WTC11 (cell line): ENCODE data around the gene AGO4. TPM values are rescaled to one million over a fixed set of nuclear protein-coding genes. Genes with fewer than 3 reads are reported as not detected.

Source experiments
- ATAC-seq: fragments of 200-7000 bp; cut with Tn5 transposase; 2 replicates; pipeline ENCODE4 v1.10.0; 2021; ENCODE audit warnings: mild to moderate bottlenecking, moderate library complexity
- CTCF ChIA-PET: fragments of 300-600 bp; sonication (Branson Sonifier 250); formaldehyde crosslinking; loops from one replicate; lab custom pipeline; 2021; ENCODE audit warnings: antibody characterized with exemption; lab: Charles Lee
- POLR2A ChIA-PET: fragments of 350-600 bp; sonication (Branson Sonifier 250); formaldehyde crosslinking; loops from one replicate; lab custom pipeline; 2021; ENCODE audit warnings: antibody characterized with exemption; lab: Charles Lee
- DNase-seq: peaks from one replicate; pipeline ENCODE4 v3.0.0; 2021; ENCODE audit warnings: low spot score
- H3K27ac Mint-ChIP-seq: 2 replicates; pipeline ENCODE4 v1.8.0; 2021; ENCODE audit warnings: mixed read lengths
- H3K27me3 Mint-ChIP-seq: 2 replicates; pipeline ENCODE4 v1.8.0; 2021; ENCODE audit warnings: low read depth, mild to moderate bottlenecking, moderate library complexity, mixed read lengths
- H3K36me3 Mint-ChIP-seq: 2 replicates; pipeline ENCODE4 v1.8.0; 2021; ENCODE audit warnings: mixed read lengths
- H3K4me1 Mint-ChIP-seq: 2 replicates; pipeline ENCODE4 v1.8.0; 2022; ENCODE audit warnings: mixed read lengths
- H3K4me3 Mint-ChIP-seq: 2 replicates; pipeline ENCODE4 v1.8.0; 2021; ENCODE audit warnings: mild to moderate bottlenecking, moderate library complexity, mixed read lengths
- H3K9me3 Mint-ChIP-seq: 2 replicates; pipeline ENCODE4 v1.8.0; 2021; ENCODE audit warnings: mixed read lengths
- ELF4 ChIP-seq: sonication (generic); formaldehyde crosslinking; IDR thresholded peaks from 2 replicates; pipeline ENCODE4 v1.8.1; 2022; ENCODE audit warnings: low read depth, mild to moderate bottlenecking, moderate library complexity, missing genetic modification reagents
- ESRRA ChIP-seq: sonication (generic); formaldehyde crosslinking; IDR thresholded peaks from 2 replicates; pipeline ENCODE4 v1.8.1; 2022; ENCODE audit warnings: mild to moderate bottlenecking, missing genetic modification reagents, borderline replicate concordance
- GTF2I ChIP-seq: fragments of 250-450 bp; sonication (Bioruptor Pico); conservative IDR thresholded peaks from 2 replicates; pipeline ENCODE4 v1.4.0; 2021; ENCODE audit warnings: mild to moderate bottlenecking
- HMGA2 ChIP-seq: fragments of 250-450 bp; sonication (Bioruptor Pico); IDR thresholded peaks from 2 replicates; pipeline ENCODE4 v1.4.0; 2021; ENCODE audit warnings: mild to moderate bottlenecking, moderate library complexity
- IRF2 ChIP-seq: sonication (generic); formaldehyde crosslinking; IDR thresholded peaks from 2 replicates; pipeline ENCODE4 v1.8.0; 2022; ENCODE audit warnings: low read depth, missing genetic modification reagents, borderline replicate concordance
- JUN ChIP-seq: sonication (generic); formaldehyde crosslinking; IDR thresholded peaks from 2 replicates; pipeline ENCODE4 v1.8.0; 2023; ENCODE audit warnings: mild to moderate bottlenecking, missing genetic modification reagents
- PRRX2 ChIP-seq: fragments of 250-450 bp; sonication (Bioruptor Pico); IDR thresholded peaks from 2 replicates; pipeline ENCODE4 v1.8.0; 2021; ENCODE audit warnings: mild to moderate bottlenecking
- TCF7 ChIP-seq: sonication (generic); formaldehyde crosslinking; IDR thresholded peaks from 2 replicates; pipeline ENCODE4 v1.8.0; 2022; ENCODE audit warnings: mild to moderate bottlenecking, low read depth, missing genetic modification reagents, moderate library complexity
- TEAD1 ChIP-seq: sonication (generic); formaldehyde crosslinking; IDR thresholded peaks from 2 replicates; pipeline ENCODE4 v1.8.0; 2022; ENCODE audit warnings: mild to moderate bottlenecking, missing genetic modification reagents
- ZBTB43 ChIP-seq: sonication (generic); formaldehyde crosslinking; IDR thresholded peaks from 2 replicates; pipeline ENCODE4 v1.8.1; 2023; ENCODE audit warnings: mild to moderate bottlenecking, missing genetic modification reagents
- ZNF219 ChIP-seq: sonication (generic); formaldehyde crosslinking; IDR thresholded peaks from 2 replicates; pipeline ENCODE4 v1.8.0; 2023; ENCODE audit warnings: missing genetic modification reagents, mild to moderate bottlenecking, borderline replicate concordance
- ZNF512 ChIP-seq: sonication (generic); formaldehyde crosslinking; IDR thresholded peaks from 2 replicates; pipeline ENCODE4 v1.8.1; 2022; ENCODE audit warnings: missing genetic modification reagents, borderline replicate concordance
- ZSCAN18 ChIP-seq: fragments of 250-450 bp; sonication (Bioruptor Pico); IDR thresholded peaks from 2 replicates; pipeline ENCODE4 v2.1.2; 2022; ENCODE audit warnings: mild to moderate bottlenecking, moderate library complexity
- total RNA-seq: library from RNA; stranded (reverse); gene quantifications from 3 replicates; pipeline ENCODE4 v1.2.3, GENCODE V29; 2021
- TF ChIP-seq, protein P1 (sequence below): fragments of 250-450 bp; sonication (Bioruptor Pico); IDR thresholded peaks from 2 replicates; pipeline ENCODE4 v1.9.0; 2021; ENCODE audit warnings: mild to moderate bottlenecking
- TF ChIP-seq, protein P2 (sequence below): fragments of 250-450 bp; sonication (Bioruptor Pico); IDR thresholded peaks from 2 replicates; pipeline ENCODE4 v1.8.0; 2021; ENCODE audit warnings: mild to moderate bottlenecking
- TF ChIP-seq, protein P3 (sequence below): sonication (generic); formaldehyde crosslinking; IDR thresholded peaks from 2 replicates; pipeline ENCODE4 v1.8.1; 2022; ENCODE audit warnings: mild to moderate bottlenecking, moderate library complexity, missing genetic modification reagents
- TF ChIP-seq, protein P4 (sequence below): sonication (generic); formaldehyde crosslinking; IDR thresholded peaks from 2 replicates; pipeline ENCODE4 v1.8.0; 2023; ENCODE audit warnings: missing genetic modification reagents, mild to moderate bottlenecking, borderline replicate concordance

AGO4 gene
- total RNA-seq, 1 experiment from 2014 or later = 8.7 TPM

DNA sequence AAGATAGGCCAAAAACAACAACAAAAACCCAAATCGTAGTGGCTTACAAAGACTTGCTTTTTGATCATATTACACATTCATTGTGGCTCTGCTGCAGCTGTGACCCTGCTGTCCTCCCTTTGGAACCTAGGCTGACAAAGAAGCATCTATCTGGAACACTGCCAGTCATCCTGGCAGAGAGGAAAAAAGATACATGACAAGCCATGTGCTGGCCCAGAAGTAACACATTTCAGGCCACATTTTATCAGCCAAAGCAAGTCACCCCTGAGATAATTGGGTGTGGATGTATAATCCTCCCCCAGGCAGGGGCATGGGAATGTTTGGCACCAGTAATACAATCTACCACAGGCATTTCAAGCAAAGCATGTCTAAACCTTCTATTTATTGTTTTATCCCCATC lies 38.0 kb downstream of the AGO4 start:
- Mint-ChIP-seq H3K27me3 (no peaks in the 10 kb centered on the region), H3K4me1 (peaks cover 10% of the 10 kb centered on the region), H3K36me3 (peaks cover 19% of the 10 kb centered on the region)
- DNase-seq = no peak
- ChIA-PET POLR2A (no interaction called here), CTCF (no interaction called here)
- no peak for ATAC-seq
- TF ChIP-seq ELF4 = no peak
- TF ChIP-seq IRF2 = no peak
- TF ChIP-seq ESRRA (CRISPR knock-in tag) = no peak
- TF ChIP-seq ZNF219 = no peak
- TF ChIP-seq, protein P1, sequence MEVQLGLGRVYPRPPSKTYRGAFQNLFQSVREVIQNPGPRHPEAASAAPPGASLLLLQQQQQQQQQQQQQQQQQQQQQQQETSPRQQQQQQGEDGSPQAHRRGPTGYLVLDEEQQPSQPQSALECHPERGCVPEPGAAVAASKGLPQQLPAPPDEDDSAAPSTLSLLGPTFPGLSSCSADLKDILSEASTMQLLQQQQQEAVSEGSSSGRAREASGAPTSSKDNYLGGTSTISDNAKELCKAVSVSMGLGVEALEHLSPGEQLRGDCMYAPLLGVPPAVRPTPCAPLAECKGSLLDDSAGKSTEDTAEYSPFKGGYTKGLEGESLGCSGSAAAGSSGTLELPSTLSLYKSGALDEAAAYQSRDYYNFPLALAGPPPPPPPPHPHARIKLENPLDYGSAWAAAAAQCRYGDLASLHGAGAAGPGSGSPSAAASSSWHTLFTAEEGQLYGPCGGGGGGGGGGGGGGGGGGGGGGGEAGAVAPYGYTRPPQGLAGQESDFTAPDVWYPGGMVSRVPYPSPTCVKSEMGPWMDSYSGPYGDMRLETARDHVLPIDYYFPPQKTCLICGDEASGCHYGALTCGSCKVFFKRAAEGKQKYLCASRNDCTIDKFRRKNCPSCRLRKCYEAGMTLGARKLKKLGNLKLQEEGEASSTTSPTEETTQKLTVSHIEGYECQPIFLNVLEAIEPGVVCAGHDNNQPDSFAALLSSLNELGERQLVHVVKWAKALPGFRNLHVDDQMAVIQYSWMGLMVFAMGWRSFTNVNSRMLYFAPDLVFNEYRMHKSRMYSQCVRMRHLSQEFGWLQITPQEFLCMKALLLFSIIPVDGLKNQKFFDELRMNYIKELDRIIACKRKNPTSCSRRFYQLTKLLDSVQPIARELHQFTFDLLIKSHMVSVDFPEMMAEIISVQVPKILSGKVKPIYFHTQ = no peak
- TF ChIP-seq GTF2I (CRISPR knock-in tag) = no peak
- no peak for TF ChIP-seq PRRX2 (CRISPR knock-in tag)
- no peak for TF ChIP-seq JUN (CRISPR knock-in tag)
- no peak for TF ChIP-seq ZBTB43 (CRISPR knock-in tag)
- no peak for TF ChIP-seq TEAD1 (CRISPR knock-in tag)
- TF ChIP-seq, all 79 proteins: peak for 0
- Mint-ChIP-seq H3K9me3 (no peaks in the 10 kb centered on the region), H3K27ac (peak overlapping the region; percentile 7; the same call in 1 of the 2 replicates), H3K4me3 (no peak overlapping the region)

DNA sequence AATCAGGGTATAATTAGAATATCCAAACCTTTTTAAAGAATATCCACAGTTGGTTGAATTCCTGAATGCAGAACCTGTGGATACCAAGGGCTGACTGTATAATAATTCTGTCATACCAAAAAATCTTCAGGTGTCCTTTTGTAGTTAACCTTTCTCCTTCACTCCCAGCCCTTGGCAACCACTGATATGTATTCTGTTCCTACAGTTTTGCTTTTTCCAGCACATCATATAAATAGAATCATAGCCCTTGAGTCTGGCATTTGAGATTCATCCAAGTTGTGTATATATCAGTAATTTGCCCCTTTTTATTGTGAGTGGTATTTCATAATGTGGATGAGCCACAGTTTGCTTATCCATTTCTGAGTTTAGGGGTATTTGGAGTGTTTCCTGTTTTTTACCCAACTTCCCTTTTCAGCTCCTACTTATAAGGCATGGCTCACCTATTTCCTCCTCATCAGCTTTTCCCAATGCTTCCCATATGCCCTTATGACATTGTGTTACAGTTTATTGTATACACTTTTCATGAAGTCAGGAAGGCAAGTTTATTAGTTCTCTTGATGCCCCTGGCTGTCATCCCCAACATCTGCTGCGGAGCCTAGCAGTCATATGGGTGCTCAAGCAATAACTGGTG lies 40.2 kb downstream of the AGO4 start:
- H3K4me1 Mint-ChIP-seq = peaks cover 11% of the 10 kb centered on the region
- DNase-seq (no peak), ATAC-seq (no peak)
- H3K27ac Mint-ChIP-seq = peak overlapping the region; percentile 46; the same call in 1 of the 2 replicates
- H3K36me3 Mint-ChIP-seq = peaks cover 12% of the 10 kb centered on the region
- no peaks in the 10 kb centered on the region for H3K9me3 Mint-ChIP-seq
- ChIA-PET CTCF (interaction anchor here (1.1 kb wide), 1 partner anchor 10 kb away, joined by 3 read pairs; no protein-coding TSS in a partner anchor), POLR2A (no interaction called here)
- no peaks in the 10 kb centered on the region for H3K27me3 Mint-ChIP-seq
- H3K4me3 Mint-ChIP-seq = no peak overlapping the region
- 0 out of 2 replicates have a peak, but pooled peaks have one; percentile 0 for TF ChIP-seq HMGA2 (CRISPR knock-in tag)
- TF ChIP-seq, protein P2, sequence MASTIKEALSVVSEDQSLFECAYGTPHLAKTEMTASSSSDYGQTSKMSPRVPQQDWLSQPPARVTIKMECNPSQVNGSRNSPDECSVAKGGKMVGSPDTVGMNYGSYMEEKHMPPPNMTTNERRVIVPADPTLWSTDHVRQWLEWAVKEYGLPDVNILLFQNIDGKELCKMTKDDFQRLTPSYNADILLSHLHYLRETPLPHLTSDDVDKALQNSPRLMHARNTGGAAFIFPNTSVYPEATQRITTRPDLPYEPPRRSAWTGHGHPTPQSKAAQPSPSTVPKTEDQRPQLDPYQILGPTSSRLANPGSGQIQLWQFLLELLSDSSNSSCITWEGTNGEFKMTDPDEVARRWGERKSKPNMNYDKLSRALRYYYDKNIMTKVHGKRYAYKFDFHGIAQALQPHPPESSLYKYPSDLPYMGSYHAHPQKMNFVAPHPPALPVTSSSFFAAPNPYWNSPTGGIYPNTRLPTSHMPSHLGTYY = no peak

DNA sequence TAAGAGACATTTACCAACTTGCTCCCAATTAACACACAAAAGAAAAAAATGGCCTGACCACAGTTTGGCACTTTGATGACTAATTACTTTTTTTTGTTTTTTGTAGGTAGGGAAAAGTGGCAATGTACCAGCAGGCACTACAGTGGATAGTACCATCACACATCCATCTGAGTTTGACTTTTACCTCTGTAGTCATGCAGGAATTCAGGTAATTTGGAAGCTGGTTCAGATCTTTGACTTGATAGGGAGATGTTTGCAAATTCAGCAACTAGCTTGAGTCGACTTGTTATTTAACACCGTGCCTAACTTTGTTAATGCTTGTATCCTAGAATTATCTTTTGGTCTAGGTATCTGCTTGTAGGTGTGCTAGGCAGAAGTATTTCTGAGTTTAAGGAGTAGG lies 42.2 kb downstream of the AGO4 start:
- Mint-ChIP-seq H3K36me3 (peaks cover 15% of the 10 kb centered on the region), H3K27me3 (no peaks in the 10 kb centered on the region), H3K4me1 (peaks cover 16% of the 10 kb centered on the region), H3K4me3 (no peak overlapping the region), H3K9me3 (no peaks in the 10 kb centered on the region), H3K27ac (peak overlapping the region; percentile 48)
- ATAC-seq = peak; percentile 61
- CTCF ChIA-PET = interaction anchor here (1.2 to 1.4 kb wide), 3 partner anchors 32 to 285 kb away, joined by 3 to 8 read pairs (median 3); partner anchors contain the start of gene AGO1
- no peak for DNase-seq
- POLR2A ChIA-PET = interaction anchor here (0.5 kb wide), 1 partner anchor 670 kb away, joined by 3 read pairs; no protein-coding TSS in a partner anchor
- no peak for TF ChIP-seq TCF7 (CRISPR knock-in tag)
- no peak for TF ChIP-seq ZNF512 (CRISPR knock-in tag)
- no peak for TF ChIP-seq ESRRA (CRISPR knock-in tag)
- no peak for TF ChIP-seq ZSCAN18 (CRISPR knock-in tag)
- TF ChIP-seq, protein P3, sequence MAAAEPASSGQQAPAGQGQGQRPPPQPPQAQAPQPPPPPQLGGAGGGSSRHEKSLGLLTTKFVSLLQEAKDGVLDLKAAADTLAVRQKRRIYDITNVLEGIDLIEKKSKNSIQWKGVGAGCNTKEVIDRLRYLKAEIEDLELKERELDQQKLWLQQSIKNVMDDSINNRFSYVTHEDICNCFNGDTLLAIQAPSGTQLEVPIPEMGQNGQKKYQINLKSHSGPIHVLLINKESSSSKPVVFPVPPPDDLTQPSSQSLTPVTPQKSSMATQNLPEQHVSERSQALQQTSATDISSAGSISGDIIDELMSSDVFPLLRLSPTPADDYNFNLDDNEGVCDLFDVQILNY (CRISPR knock-in tag) = no peak
- TF ChIP-seq, protein P4, sequence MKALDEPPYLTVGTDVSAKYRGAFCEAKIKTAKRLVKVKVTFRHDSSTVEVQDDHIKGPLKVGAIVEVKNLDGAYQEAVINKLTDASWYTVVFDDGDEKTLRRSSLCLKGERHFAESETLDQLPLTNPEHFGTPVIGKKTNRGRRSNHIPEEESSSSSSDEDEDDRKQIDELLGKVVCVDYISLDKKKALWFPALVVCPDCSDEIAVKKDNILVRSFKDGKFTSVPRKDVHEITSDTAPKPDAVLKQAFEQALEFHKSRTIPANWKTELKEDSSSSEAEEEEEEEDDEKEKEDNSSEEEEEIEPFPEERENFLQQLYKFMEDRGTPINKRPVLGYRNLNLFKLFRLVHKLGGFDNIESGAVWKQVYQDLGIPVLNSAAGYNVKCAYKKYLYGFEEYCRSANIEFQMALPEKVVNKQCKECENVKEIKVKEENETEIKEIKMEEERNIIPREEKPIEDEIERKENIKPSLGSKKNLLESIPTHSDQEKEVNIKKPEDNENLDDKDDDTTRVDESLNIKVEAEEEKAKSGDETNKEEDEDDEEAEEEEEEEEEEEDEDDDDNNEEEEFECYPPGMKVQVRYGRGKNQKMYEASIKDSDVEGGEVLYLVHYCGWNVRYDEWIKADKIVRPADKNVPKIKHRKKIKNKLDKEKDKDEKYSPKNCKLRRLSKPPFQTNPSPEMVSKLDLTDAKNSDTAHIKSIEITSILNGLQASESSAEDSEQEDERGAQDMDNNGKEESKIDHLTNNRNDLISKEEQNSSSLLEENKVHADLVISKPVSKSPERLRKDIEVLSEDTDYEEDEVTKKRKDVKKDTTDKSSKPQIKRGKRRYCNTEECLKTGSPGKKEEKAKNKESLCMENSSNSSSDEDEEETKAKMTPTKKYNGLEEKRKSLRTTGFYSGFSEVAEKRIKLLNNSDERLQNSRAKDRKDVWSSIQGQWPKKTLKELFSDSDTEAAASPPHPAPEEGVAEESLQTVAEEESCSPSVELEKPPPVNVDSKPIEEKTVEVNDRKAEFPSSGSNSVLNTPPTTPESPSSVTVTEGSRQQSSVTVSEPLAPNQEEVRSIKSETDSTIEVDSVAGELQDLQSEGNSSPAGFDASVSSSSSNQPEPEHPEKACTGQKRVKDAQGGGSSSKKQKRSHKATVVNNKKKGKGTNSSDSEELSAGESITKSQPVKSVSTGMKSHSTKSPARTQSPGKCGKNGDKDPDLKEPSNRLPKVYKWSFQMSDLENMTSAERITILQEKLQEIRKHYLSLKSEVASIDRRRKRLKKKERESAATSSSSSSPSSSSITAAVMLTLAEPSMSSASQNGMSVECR (CRISPR knock-in tag) = no peak
